Upper lobe of right lung (tissue), 1 donor: ENCODE measurements around the gene ZNF45. TPM values are rescaled to one million over a fixed set of nuclear protein-coding genes. Genes with fewer than 3 reads are reported as not detected.
A peak's percentile ranks its signal among the peaks of the same experiment; 100 is the strongest.

Experiments used
- ATAC-seq: fragments of 200-7000 bp; cut with Tn5 transposase; one replicate; pipeline ENCODE4 v1.9.1; 2020; ENCODE audit warnings: mild to moderate bottlenecking, moderate library complexity
- DNase-seq: peaks from one replicate; pipeline ENCODE4 v3.0.0-alpha.2; 2020
- H3K27ac ChIP-seq: fragments of 200-600 bp; one replicate; pipeline ENCODE4 v1.8.0; 2022
- H3K27me3 ChIP-seq: fragments of 200-600 bp; one replicate; pipeline ENCODE4 v1.8.0; 2022; ENCODE audit warnings: mild to moderate bottlenecking
- H3K36me3 ChIP-seq: fragments of 200-600 bp; one replicate; pipeline ENCODE4 v1.8.0; 2022
- H3K4me1 ChIP-seq: fragments of 200-600 bp; one replicate; pipeline ENCODE4 v1.8.0; 2022
- H3K4me3 ChIP-seq: fragments of 200-600 bp; one replicate; pipeline ENCODE4 v1.8.0; 2022; ENCODE audit warnings: mild to moderate bottlenecking
- H3K9me3 ChIP-seq: fragments of 200-600 bp; one replicate; pipeline ENCODE4 v1.8.0; 2022
- CTCF ChIP-seq: fragments of 200-600 bp; IDR thresholded peaks from one replicate; pipeline ENCODE4 v1.8.0; 2022; ENCODE audit warnings: antibody characterized with exemption
- intact Hi-C: fragments of 100-400 bp; cut with DNase I; formaldehyde crosslinking; loops from one replicate; pipeline ENCODE4 v1.11.0; 2022
- total RNA-seq: library from RNA; stranded (reverse); fragmentation: NEBNext Ultra II Directional; extraction: Animal tissue kit (Norgen Biotek cat#: 25700); gene quantifications from one replicate; pipeline ENCODE4 v1.2.1, GENCODE V29; 2021
- donor health status: DM: no; HTN: yes; CAD: no; lungs with severe emphysema.

Gene ZNF45
- total RNA-seq, 1 donor from 2014 or later = 14.0 TPM

GRCh38 chr19:43941209-43941608 is 6.1 kb upstream of the ZNF45 start:
- Histone ChIP-seq H3K9me3 (no peaks in the 10 kb centered on the region), H3K4me3 (no peak overlapping the region), H3K4me1 (no peaks in the 10 kb centered on the region), H3K27me3 (no peaks in the 10 kb centered on the region), H3K36me3 (no peaks in the 10 kb centered on the region), H3K27ac (no peak overlapping the region)
- ATAC-seq (no peak), DNase-seq (no peak)
- intact Hi-C loops = no loop called here
- TF ChIP-seq CTCF = no peak

- Histone ChIP-seq H3K27me3 (no peaks in the 10 kb centered on the region), H3K4me3 (no peak overlapping the region), H3K27ac (no peak overlapping the region), H3K36me3 (no peaks in the 10 kb centered on the region), H3K9me3 (no peaks in the 10 kb centered on the region), H3K4me1 (peaks cover 2% of the 10 kb centered on the region)
- intact Hi-C loops = no loop called here
- TF ChIP-seq CTCF = no peak
- no peak for DNase-seq
- ATAC-seq = no peak
Measured at GRCh38 chr19:43940719-43941118, 5.6 kb upstream of the ZNF45 start.

- Histone ChIP-seq H3K36me3 (no peaks in the 10 kb centered on the region), H3K9me3 (no peaks in the 10 kb centered on the region), H3K4me1 (peaks cover 4% of the 10 kb centered on the region), H3K4me3 (no peak overlapping the region), H3K27ac (no peak overlapping the region), H3K27me3 (no peaks in the 10 kb centered on the region)
- TF ChIP-seq CTCF = no peak
- intact Hi-C loops = no loop called here
- no peak for ATAC-seq
- DNase-seq = no peak
Measured at GRCh38 chr19:43939557-43940260, 4.6 kb upstream of the ZNF45 start.

GRCh38 chr19:43936188-43936587 is 1.1 kb upstream of the ZNF45 start:
- DNase-seq = no peak
- no peak overlapping the region for H3K27ac ChIP-seq
- H3K4me3 ChIP-seq = no peak overlapping the region
- no peak for TF ChIP-seq CTCF
- intact Hi-C loops = no loop called here
- peaks cover 19% of the 10 kb centered on the region for H3K36me3 ChIP-seq
- H3K4me1 ChIP-seq = peaks cover 15% of the 10 kb centered on the region
- no peaks in the 10 kb centered on the region for H3K27me3 ChIP-seq
- no peak for ATAC-seq
- H3K9me3 ChIP-seq = no peaks in the 10 kb centered on the region

- no peak for DNase-seq
- intact Hi-C loops = no loop called here
- H3K36me3 ChIP-seq = peaks cover 38% of the 10 kb centered on the region
- H3K27me3 ChIP-seq = no peaks in the 10 kb centered on the region
- no peak for TF ChIP-seq CTCF
- H3K4me1 ChIP-seq = peaks cover 15% of the 10 kb centered on the region
- ATAC-seq = no peak
- peak overlapping the region; percentile 76 for H3K4me3 ChIP-seq
- peak overlapping the region; percentile 88 for H3K27ac ChIP-seq
- no peaks in the 10 kb centered on the region for H3K9me3 ChIP-seq
Measured at GRCh38 chr19:43934055-43934984, 762 bp downstream of the ZNF45 start.
